ENCODE results near the gene PTPRK. TPM values are rescaled to one million over a fixed set of nuclear protein-coding genes. Genes with fewer than 3 reads are reported as not detected.

Gene PTPRK
- total RNA-seq, 1 donor from 2014 or later: 117 TPM

DNA sequence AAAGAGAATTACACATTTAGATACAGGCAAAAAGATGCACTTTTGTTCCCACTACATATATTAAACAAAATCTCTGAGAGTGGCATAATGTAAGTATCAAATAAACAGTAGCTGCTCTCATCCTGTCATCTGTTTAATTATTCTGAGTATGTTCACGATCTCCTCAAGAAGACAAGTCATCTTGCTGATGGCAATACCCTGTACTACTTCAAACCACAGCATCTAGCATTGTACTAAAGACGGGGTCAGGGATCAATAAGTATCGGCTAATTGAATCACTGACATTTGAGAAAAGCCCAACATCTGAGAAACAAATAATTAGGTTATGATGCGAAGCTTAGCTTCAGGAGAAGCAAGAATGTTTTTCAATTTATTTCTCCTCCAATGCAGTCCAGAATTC lies 175.1 kb downstream of the PTPRK start:
- Histone ChIP-seq H3K27me3 (ENCODE audit: control insufficient read depth, insufficient read depth, low read length) (no peaks in the 10 kb centered on the region), H3K4me3 (ENCODE audit: low read depth, low read length) (no peak overlapping the region), H3K36me3 (ENCODE audit: control insufficient read depth, insufficient read depth, low read length) (no peaks in the 10 kb centered on the region)
- TF ChIP-seq, protein P1, sequence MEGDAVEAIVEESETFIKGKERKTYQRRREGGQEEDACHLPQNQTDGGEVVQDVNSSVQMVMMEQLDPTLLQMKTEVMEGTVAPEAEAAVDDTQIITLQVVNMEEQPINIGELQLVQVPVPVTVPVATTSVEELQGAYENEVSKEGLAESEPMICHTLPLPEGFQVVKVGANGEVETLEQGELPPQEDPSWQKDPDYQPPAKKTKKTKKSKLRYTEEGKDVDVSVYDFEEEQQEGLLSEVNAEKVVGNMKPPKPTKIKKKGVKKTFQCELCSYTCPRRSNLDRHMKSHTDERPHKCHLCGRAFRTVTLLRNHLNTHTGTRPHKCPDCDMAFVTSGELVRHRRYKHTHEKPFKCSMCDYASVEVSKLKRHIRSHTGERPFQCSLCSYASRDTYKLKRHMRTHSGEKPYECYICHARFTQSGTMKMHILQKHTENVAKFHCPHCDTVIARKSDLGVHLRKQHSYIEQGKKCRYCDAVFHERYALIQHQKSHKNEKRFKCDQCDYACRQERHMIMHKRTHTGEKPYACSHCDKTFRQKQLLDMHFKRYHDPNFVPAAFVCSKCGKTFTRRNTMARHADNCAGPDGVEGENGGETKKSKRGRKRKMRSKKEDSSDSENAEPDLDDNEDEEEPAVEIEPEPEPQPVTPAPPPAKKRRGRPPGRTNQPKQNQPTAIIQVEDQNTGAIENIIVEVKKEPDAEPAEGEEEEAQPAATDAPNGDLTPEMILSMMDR (IDR thresholded peaks at IDR 0.05; ENCODE audit: insufficient read depth, low read length, poor library complexity, severe bottlenecking): no peak
- no peak for DNase-seq (ENCODE audit: low read depth)

DNA sequence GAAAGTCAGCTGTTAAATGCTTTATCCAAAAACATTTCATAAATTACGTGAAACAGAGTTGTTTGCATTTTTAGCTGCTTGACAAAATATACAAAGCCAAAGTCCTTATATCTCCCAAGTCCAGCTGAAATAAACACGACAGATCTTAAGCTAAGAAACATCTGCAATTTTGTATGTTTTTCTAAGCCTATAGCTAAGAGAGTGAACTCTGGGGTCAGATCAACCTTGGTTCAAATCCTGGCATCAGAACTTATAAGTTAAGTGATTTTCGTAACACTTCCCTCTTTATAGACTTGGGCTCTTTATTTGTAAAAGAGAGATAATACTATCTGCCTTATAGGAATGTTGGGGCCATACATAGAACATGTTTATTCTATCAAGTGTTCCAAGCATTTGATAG lies 176.7 kb downstream of the PTPRK start:
- H3K36me3 ChIP-seq (ENCODE audit: control insufficient read depth, insufficient read depth, low read length): no peaks in the 10 kb centered on the region
- DNase-seq (ENCODE audit: low read depth): no peak
- H3K4me3 ChIP-seq (ENCODE audit: low read depth, low read length): no peak overlapping the region
- no peaks in the 10 kb centered on the region for H3K27me3 ChIP-seq (ENCODE audit: control insufficient read depth, insufficient read depth, low read length)
- TF ChIP-seq, protein P1 (IDR thresholded peaks at IDR 0.05; ENCODE audit: insufficient read depth, low read length, poor library complexity, severe bottlenecking): no peak

- Histone ChIP-seq H3K27me3 (ENCODE audit: control insufficient read depth, insufficient read depth, low read length) (no peaks in the 10 kb centered on the region), H3K36me3 (ENCODE audit: control insufficient read depth, insufficient read depth, low read length) (no peaks in the 10 kb centered on the region), H3K4me3 (ENCODE audit: low read depth, low read length) (no peak overlapping the region)
- no peak for DNase-seq (ENCODE audit: low read depth)
- TF ChIP-seq, protein P1 (IDR thresholded peaks at IDR 0.05; ENCODE audit: insufficient read depth, low read length, poor library complexity, severe bottlenecking): no peak
Measured at GRCh38 chr6:128339635-128340450, 180.6 kb downstream of the PTPRK start.

DNA sequence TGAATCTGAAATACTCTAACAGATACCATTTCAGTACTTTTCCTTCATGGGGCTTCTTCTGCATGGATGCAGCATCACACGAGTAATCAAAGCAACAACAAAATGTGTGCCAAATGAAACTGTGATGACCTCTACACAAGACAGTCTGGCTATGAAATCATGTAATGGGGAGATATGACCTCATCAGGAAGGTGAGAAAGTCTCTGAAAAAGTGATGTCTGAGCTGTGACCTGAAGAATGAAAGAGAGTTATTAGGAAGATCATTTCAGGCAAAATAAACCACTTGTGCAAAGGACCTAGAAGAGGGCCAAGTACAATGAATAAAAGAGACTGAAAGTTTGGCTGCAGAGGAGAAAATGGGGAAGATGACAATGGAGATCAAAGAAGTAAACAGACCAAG lies 182.8 kb downstream of the PTPRK start:
- Histone ChIP-seq H3K27me3 (ENCODE audit: control insufficient read depth, insufficient read depth, low read length) (no peaks in the 10 kb centered on the region), H3K4me3 (ENCODE audit: low read depth, low read length) (no peak overlapping the region), H3K36me3 (ENCODE audit: control insufficient read depth, insufficient read depth, low read length) (no peaks in the 10 kb centered on the region)
- no peak for DNase-seq (ENCODE audit: low read depth)
- TF ChIP-seq, protein P1 (IDR thresholded peaks at IDR 0.05; ENCODE audit: insufficient read depth, low read length, poor library complexity, severe bottlenecking): no peak

GRCh38 chr6:128336436-128337095 lies 183.8 kb downstream of the PTPRK start:
- Histone ChIP-seq H3K4me3 (ENCODE audit: low read depth, low read length) (no peak overlapping the region), H3K27me3 (ENCODE audit: control insufficient read depth, insufficient read depth, low read length) (no peaks in the 10 kb centered on the region), H3K36me3 (ENCODE audit: control insufficient read depth, insufficient read depth, low read length) (no peaks in the 10 kb centered on the region)
- no peak for DNase-seq (ENCODE audit: low read depth)
- TF ChIP-seq, protein P1 (IDR thresholded peaks at IDR 0.05; ENCODE audit: insufficient read depth, low read length, poor library complexity, severe bottlenecking): no peak
